Measurements from ENCODE around the gene OR10A3. TPM values are rescaled to one million over a fixed set of nuclear protein-coding genes. Genes with fewer than 3 reads are reported as not detected.

OR10A3 gene
- total and polyA plus RNA-seq, 2 of the 8 experiments (the other 6 are each of a cell fraction or from before 2014, with no cell fraction given) = not detected

DNA sequence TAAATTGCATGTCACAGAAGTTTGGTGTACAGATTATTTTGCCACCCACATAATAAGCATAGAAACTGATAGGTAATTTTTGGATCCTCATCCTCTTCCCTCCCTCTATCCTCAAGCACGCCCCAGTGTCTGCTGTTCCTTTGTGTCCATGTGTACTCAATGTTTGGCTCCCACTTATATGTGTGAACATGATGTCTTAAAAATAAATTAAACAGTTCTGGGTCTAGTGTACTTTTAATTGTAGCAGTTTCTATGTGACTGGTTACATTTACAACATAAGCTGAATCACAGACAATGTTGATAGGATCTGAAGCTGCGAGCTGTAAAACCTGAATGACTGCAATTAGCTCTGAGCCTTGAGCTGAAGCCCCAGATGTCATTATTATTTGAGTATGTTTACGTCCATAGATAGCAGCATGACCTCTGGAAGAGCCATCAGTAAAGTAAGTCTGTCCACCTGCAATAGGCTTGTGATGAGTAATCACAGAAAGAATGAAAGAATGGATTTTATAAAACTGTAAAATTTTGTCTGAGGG, 40.1 kb downstream of the OR10A3 start:
- no peak overlapping the region for H3K18ac ChIP-seq (ENCODE audit: extremely low read depth, low read length)
- H3K79me2 ChIP-seq (ENCODE audit: control insufficient read depth in 1 of 2, insufficient read depth in 2 of 2, low read length in 2 of 2) = no peaks in the 10 kb centered on the region
- no peak overlapping the region for H2BK5ac ChIP-seq (ENCODE audit: low read depth, low read length)
- H3K4ac ChIP-seq (replicated peaks; ENCODE audit: insufficient read length, low read depth, low read length) = no peak overlapping the region
- DNase-seq (ENCODE audit: low read depth in 1 of 2, low spot score in 2 of 2) = no peak
- H4K20me1 ChIP-seq (replicated peaks in 1 of 2; ENCODE audit: control insufficient read depth in 1 of 2, insufficient read depth in 2 of 2, low read length in 2 of 2) = no peaks in the 10 kb centered on the region
- POLR2A ChIA-PET (ENCODE audit: partially characterized antibody) = interaction anchor here (1.3 to 3.2 kb wide), 4 partner anchors 9 to 90 kb away, joined by 3 to 9 read pairs (median 6); partner anchors contain the start of gene EIF3F
- no peak overlapping the region for H3K4me2 ChIP-seq (ENCODE audit: insufficient read depth in 1 of 2, low read depth in 2 of 2, low read length in 2 of 2)
- H3K79me1 ChIP-seq (ENCODE audit: low read depth, low read length) = no peaks in the 10 kb centered on the region
- H2BK120ac ChIP-seq (replicated peaks; ENCODE audit: low read depth, low read length) = no peak overlapping the region
- no peak overlapping the region for H4K8ac ChIP-seq (ENCODE audit: extremely low read depth, insufficient read depth, low read length)
- no peak overlapping the region for H3K56ac ChIP-seq (replicated peaks; ENCODE audit: insufficient read length, low read depth, low read length)
- H3K14ac ChIP-seq (ENCODE audit: insufficient read length) = no peak overlapping the region
- H3K9me3 ChIP-seq (ENCODE audit: insufficient read depth in 2 of 2, low read depth in 1 of 2, low read length in 1 of 2) = no peaks in the 10 kb centered on the region
- H2BK20ac ChIP-seq (ENCODE audit: low read length) = no peak overlapping the region
- no peak overlapping the region for H2BK12ac ChIP-seq (ENCODE audit: low read depth, low read length)
- 89% methylated on average over 3 of the region's 3 CpGs; no CpG with 5 or more reads in 1 of the 2 experiments for WGBS, 2 experiments (ENCODE audit: extremely low coverage in 1 of 2, insufficient coverage in 1 of 2, insufficient read length in 1 of 2, insufficient replicate concordance in 2 of 2, low coverage in 1 of 2, low lambda C conversion rate in 2 of 2, missing lambda C conversion rate in 1 of 2)
- no peak overlapping the region for H3K9ac ChIP-seq (replicated peaks in 1 of 4; ENCODE audit: extremely low read depth in 1 of 4, low read depth in 3 of 4, low read length in 3 of 4)
- H3K4me3 ChIP-seq (ENCODE audit: extremely low read depth in 1 of 4, insufficient read depth in 2 of 4, low read depth in 3 of 4, low read length in 4 of 4) = no peak overlapping the region
- no peak overlapping the region for H3K27ac ChIP-seq (ENCODE audit: low read depth, low read length)
- peaks cover 0 to 11% (median 6%) of the 10 kb centered on the region in 4 experiments; a peak in 5 of 7 replicates for H3K4me1 ChIP-seq (replicated peaks in 1 of 4; ENCODE audit: control insufficient read depth in 3 of 4, insufficient read depth in 4 of 4, low read length in 3 of 4)
- H2AFZ ChIP-seq (ENCODE audit: low read length) = no peak overlapping the region
- no peak overlapping the region for H2BK15ac ChIP-seq (ENCODE audit: low read length)
- H3K23me2 ChIP-seq (ENCODE audit: low read depth, low read length) = no peaks in the 10 kb centered on the region
- no peak overlapping the region for H2AK5ac ChIP-seq (ENCODE audit: low read depth, low read length)
- CTCF ChIA-PET (ENCODE audit: partially characterized antibody) = interaction anchor here (0.8 to 7.3 kb wide), 5 partner anchors 9 to 198 kb away, joined by 3 to 127 read pairs (median 7); partner anchors contain the start of gene EIF3F
- H3K27me3 ChIP-seq (replicated peaks in 1 of 4; ENCODE audit: control insufficient read depth in 3 of 4, extremely low read depth in 1 of 4, insufficient read depth in 3 of 4, low read length in 3 of 4) = no peaks in the 10 kb centered on the region
- FAIRE-seq = no peak
- no peak for TF ChIP-seq SAP30 (IDR thresholded peaks at IDR 0.05; ENCODE audit: insufficient read depth, insufficient replicate concordance, low read length)
- no peak for TF ChIP-seq CTBP2 (IDR thresholded peaks at IDR 0.05; ENCODE audit: borderline replicate concordance, insufficient read depth, insufficient read length, low read length)
- TF ChIP-seq TCF12 (IDR thresholded peaks at IDR 0.05; ENCODE audit: low read depth, low read length) = no peak
- no peak overlapping the region for H3K23ac ChIP-seq (ENCODE audit: insufficient read length)
- peaks cover 0 to 8% (median 2%) of the 10 kb centered on the region in 4 experiments; a peak in 2 of 8 replicates for H3K36me3 ChIP-seq (ENCODE audit: control insufficient read depth in 2 of 4, insufficient read depth in 4 of 4, low read length in 3 of 4)
- no peak overlapping the region for H4K91ac ChIP-seq (replicated peaks; ENCODE audit: insufficient read length, low read length)
- no peak overlapping the region for H4K5ac ChIP-seq (ENCODE audit: insufficient read length, low read depth, low read length)

All from H1 (cell line).